GM18951 (cell line): Measurements from ENCODE around the gene ADAMTS14.

ENCODE experiments used
- POLR2A ChIP-seq: IDR thresholded peaks from 4 replicates; pipeline ENCODE4 v1.6.1; 2011; ENCODE audit warnings: mild to moderate bottlenecking; ENCODE audit not compliant: insufficient read length, insufficient read depth; ENCODE audit errors: extremely low read depth
- in situ Hi-C: fragments of 300-500 bp; cut with MboI; formaldehyde crosslinking; loops from one replicate; pipeline ENCODE4 v1.12.0; 2022; ENCODE audit warnings: low sequenced_read_pairs, mixed read lengths, inconsistent platforms; ENCODE audit not compliant: unreplicated experiment

ADAMTS14 gene

GRCh38 chr10:70682920-70683600, 10.8 kb downstream of the ADAMTS14 start:
- in situ Hi-C loops = no loop called here
- TF ChIP-seq POLR2A = no peak

- no peak for TF ChIP-seq POLR2A
- in situ Hi-C loops = no loop called here
Observed at GRCh38 chr10:70683601-70683934, 11.3 kb downstream of the ADAMTS14 start.

- in situ Hi-C loops = no loop called here
- TF ChIP-seq POLR2A = no peak
Observed at GRCh38 chr10:70683940-70684339, 11.6 kb downstream of the ADAMTS14 start.

- in situ Hi-C loops = no loop called here
Observed at GRCh38 chr10:70684374-70684773, 12.1 kb downstream of the ADAMTS14 start.

GRCh38 chr10:70684839-70685454, 12.6 kb downstream of the ADAMTS14 start:
- TF ChIP-seq POLR2A = no peak

More at GRCh38 chr10:70684374-70684773, 12.1 kb downstream of the ADAMTS14 start:
- TF ChIP-seq POLR2A = no peak

GRCh38 chr10:70685455-70685911, 13.2 kb downstream of the ADAMTS14 start:
- no peak for TF ChIP-seq POLR2A
- in situ Hi-C loops = no loop called here

More at GRCh38 chr10:70684839-70685454, 12.6 kb downstream of the ADAMTS14 start:
- in situ Hi-C loops = no loop called here

GRCh38 chr10:70688828-70689227, 16.5 kb downstream of the ADAMTS14 start:
- TF ChIP-seq POLR2A = no peak
- in situ Hi-C loops = no loop called here

GRCh38 chr10:70689661-70690060, 17.4 kb downstream of the ADAMTS14 start:
- TF ChIP-seq POLR2A = no peak
- in situ Hi-C loops = no loop called here

GRCh38 chr10:70690589-70690988, 18.3 kb downstream of the ADAMTS14 start:
- in situ Hi-C loops = no loop called here
- no peak for TF ChIP-seq POLR2A

GRCh38 chr10:70691611-70692010, 19.3 kb downstream of the ADAMTS14 start:
- in situ Hi-C loops = no loop called here
- no peak for TF ChIP-seq POLR2A

GRCh38 chr10:70692043-70692603, 19.8 kb downstream of the ADAMTS14 start:
- in situ Hi-C loops = no loop called here
- TF ChIP-seq POLR2A = no peak

GRCh38 chr10:70693619-70694335, 21.5 kb downstream of the ADAMTS14 start:
- no peak for TF ChIP-seq POLR2A
- in situ Hi-C loops = no loop called here

GRCh38 chr10:70694418-70695141, 22.3 kb downstream of the ADAMTS14 start:
- in situ Hi-C loops = no loop called here
- TF ChIP-seq POLR2A = no peak
